Activated gamma-delta T cell (primary cell): ENCODE data around the gene VWF.

Experiments used
- DNase-seq: peaks from one replicate; lab custom pipeline; 2025; lab: John Stamatoyannopoulos, UW

VWF gene

DNA sequence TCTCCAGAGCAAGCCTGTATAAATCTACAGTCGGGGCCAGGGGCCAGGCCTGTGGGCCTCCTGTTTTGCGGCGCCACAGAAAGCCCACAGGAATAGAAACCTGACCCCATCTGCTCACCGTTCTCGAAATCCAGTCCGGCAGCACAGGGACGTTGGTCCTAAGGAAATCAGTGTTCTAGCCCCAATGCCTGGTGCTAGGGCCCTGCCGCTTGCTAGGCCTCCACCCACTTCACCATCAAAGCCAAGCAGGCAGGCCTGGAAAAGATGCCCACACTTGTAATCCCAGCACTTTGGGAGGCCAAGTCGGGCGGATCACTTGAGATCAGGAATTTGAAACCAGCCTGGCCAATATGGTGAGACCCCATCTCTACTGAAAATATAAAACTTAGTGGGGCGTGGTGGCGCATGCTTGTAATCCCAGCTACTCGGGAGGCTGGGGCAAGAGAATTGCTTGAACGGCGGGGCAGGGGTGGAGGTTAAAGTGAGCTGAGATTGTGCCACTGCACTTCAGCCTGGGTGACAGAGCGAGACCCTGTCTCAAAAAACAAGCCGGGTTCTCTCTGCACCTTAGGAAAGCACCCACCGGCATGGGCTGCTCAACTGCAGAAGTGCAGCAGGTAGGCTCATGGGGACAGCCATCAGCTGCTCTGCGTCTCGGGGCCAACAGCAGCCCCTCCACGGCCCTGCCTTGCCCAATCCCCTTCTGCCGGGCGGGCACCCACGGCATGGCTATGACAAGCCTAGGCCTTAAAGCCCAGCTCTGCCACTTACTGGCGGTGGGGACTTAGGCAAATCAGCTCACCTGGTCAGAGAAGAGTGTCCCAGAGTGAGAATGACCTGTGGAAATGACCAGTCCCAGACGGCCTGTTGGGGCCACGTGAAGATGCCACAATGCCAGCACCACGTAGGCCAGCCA, 47.4 kb downstream of the VWF start:
- DNase-seq = no peak

GRCh38 chr12:6076346-6076745, 48.1 kb downstream of the VWF start:
- DNase-seq = no peak

DNA sequence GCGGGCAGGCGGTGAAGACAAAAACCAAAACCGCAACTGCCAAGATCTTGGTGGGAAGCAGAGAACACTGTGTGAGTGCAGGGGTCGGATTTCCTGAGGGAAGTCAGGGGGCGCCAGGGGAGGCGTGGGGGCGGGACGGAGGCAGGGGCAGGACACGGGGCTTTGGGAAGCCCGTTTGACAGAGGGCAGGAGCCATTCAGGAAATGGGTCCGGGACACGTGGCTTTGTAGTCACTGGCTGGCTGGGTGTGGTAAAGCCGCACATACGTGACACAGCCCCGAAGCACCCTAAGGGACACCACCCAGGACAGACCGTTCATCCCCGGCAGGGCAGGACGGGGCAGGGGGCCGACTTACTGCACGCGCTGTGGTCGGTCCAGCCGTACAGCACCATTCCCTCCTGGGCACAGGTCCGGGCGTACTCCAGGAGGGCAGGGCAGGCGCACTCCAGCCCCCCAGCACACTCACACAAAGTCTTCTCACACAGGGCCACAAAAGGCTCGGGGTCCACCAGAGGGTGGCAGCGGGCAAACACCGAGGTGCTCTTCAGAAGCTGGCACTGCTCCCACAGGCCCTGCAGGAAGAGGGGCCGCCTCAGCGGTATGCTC, 49.4 kb downstream of the VWF start:
- DNase-seq = no peak

DNA sequence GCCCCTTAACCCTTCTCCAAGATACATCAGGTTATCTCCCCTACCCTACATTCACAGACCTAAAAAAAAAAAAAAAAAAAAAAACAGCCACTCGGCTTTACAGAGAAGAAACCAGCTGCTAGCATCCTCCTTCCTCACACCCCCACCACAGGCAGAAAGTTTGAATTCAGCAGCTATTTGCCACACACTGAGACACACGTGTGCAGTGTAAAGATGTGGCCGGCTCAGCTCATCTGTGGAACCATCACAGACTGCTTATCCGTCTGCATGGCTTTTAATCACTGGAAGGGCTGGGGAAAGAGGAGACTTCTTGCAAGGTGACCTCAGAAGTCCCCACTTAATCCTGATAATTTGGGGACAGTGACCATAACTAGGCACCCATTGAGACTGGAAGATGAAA, 50.0 kb downstream of the VWF start:
- DNase-seq = no peak

- no peak for DNase-seq
Observed at GRCh38 chr12:6073426-6073825, 51.0 kb downstream of the VWF start.

DNA sequence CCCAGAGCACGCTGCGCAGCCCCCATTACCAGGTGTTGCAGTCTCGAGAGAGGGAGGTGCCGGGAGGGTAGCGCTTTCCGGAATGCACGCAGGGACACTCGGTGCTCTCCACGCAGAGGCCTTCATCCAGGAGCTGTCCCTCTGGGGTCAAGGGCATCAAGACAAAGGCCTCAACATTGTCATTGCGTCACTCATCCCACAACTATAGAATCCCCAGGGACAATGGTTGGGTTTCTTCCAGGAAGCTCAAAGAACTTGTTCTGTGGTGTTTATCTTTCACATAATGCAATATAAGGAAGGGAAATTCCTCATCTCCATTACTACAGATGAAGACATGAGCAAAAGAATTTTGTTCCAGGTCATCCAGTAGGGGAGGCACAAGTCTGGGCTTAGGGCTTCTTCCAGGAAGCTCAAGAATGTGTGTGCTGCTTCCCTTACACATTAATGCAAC, 52.1 kb downstream of the VWF start:
- DNase-seq = no peak

- DNase-seq = no peak
Observed at GRCh38 chr12:6071589-6071988, 52.9 kb downstream of the VWF start.

DNA sequence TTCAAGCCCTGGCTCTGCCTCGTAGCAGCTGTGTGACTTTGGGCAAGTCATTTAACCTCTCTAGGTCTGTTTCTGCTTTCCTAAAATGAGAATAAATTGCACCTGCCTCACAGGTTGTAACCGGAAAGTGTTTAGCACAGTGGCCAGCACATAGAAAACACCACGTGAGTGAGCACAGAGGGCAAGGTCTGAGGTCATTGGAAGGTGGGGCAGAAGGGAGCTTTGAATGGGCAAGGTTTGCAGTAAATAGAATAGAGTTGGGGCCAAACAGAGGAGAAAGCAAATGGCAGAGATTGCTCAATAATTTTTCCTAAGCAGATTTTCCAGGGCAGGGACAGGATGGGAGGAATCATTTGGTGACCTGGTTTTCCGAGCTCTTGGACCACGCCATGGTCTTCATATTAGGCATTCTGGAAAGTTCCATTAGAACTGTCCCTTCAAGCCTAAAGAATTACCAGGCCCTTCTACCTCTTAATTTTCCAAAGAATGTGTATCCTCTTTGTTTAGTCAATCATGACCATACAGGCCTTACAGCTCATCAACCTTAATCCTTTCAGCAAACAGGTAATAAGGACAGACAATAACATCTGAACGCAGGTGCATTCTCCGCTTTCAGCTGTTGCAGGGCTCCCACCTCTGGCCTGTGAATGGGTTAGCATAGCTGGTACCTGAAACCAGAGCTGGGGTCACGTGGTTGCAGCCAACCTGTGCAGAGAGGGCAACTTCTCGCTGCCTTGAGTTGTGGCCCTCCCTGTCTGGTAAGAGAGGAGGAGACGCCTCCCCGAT, 53.8 kb downstream of the VWF start:
- DNase-seq = no peak

GRCh38 chr12:6069437-6070093, 54.9 kb downstream of the VWF start:
- no peak for DNase-seq

GRCh38 chr12:6068227-6068626, 56.2 kb downstream of the VWF start:
- no peak for DNase-seq

GRCh38 chr12:6067152-6067916, 57.1 kb downstream of the VWF start:
- DNase-seq = no peak

DNA sequence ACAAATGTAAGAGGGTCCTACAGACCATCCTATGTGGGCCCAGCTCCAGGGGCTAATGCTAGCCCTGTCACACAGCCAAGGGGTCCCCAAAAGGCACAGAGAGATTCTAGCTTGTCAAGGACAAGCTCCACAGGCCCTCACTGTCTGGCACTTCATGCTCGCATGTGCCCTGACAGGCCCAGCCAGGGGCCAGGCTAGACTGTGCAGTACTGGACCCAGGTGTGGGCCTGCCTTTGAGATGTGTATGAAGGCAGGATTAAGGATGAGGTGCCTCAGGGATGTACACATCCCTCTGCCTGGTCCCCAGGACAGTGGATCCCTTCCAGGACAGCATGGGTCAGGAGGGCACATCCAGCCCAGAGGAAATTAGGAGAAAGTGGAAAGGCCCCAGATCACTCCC, 57.8 kb downstream of the VWF start:
- no peak for DNase-seq

- no peak for DNase-seq
Observed at GRCh38 chr12:6065863-6066199, 58.6 kb downstream of the VWF start.

GRCh38 chr12:6065131-6065862, 59.2 kb downstream of the VWF start:
- no peak for DNase-seq

DNA sequence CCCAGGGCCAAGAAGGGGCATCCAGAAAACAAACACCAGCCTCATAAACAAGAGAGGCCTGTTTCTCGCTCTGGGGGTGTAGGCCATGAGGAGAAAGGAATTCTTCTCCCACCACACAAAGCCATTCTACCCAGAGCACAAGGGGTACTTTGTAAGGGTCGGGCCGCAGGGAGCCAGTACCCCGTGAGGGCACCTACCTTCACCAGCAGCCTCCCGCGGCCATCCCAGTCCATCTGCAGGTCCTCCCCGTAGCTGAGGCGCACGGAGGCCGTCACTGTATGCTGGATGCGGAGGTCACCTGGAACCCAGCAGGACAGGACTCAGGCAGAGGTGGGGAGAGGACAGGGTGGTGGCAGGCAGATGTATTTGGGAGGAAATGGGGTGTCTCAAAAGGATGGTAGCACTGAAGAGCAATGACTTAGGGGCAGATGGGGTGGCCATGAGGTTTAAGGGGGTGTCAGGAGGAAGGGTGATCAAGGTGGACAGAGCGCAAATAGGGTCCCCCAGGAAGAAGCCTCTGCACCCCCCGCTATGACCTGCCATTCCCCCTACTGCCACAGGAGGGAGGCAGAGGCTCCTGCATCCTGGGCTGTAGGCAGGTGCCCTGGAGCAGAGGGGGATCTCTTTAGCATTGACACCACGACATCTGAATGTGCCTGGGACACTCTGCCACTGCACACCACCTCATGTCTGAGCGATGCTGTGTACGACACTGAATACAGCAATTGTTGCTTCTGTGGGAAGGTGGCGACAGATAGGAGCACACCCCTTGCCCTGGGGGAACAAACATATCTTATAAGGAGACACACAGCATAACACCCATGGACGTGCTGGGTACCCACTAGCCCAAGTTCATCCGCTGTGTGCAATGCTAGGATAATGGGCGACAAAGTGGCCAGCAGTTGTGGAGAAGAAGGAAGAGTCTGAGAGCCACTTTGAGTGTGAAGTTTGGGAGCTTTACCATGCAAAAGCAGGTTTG, 61.4 kb downstream of the VWF start:
- DNase-seq = no peak

- no peak for DNase-seq
Observed at GRCh38 chr12:6062395-6062756, 62.1 kb downstream of the VWF start.

- no peak for DNase-seq
Observed at GRCh38 chr12:6061660-6062059, 62.8 kb downstream of the VWF start.

GRCh38 chr12:6059860-6060565, 64.5 kb downstream of the VWF start:
- DNase-seq = no peak

DNA sequence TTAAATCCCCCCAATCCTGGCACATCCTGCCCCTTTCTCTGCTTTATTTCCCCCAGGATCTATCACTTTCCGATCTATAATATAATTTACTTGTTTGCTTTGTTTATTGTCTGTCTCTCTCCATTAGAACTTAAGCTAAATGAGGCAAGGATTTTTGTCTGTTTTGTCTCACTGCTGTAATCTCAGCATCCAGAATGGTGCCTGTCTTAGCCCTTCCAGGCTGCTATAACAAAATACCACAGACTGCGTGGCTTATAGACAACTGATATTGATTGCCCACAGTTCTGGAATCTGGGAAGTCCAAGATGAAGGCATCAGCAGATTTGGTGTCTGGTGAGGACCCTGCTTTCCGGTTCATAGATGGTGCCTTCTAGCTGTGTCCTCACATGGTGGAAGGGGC, 65.2 kb downstream of the VWF start:
- no peak for DNase-seq
